GM04503 (cell line): ENCODE results near the gene TRIM50.
"Not testable (repeated sequence)": the region's sequence is repeated elsewhere in the genome, so short reads cannot be mapped to it uniquely, and the experiment has no call there.

ENCODE experiments used
- DNase-seq: peaks from one replicate; pipeline ENCODE4 v3.0.0-alpha.2; 2012; ENCODE audit warnings: low read depth

Gene TRIM50

GRCh38 chr7:73313521-73313906, 14.4 kb downstream of the TRIM50 start:
- no peak for DNase-seq

GRCh38 chr7:73312831-73313520, 14.9 kb downstream of the TRIM50 start:
- DNase-seq: no peak

- not testable (repeated sequence) for DNase-seq
Measured at GRCh38 chr7:73311421-73311820, 16.5 kb downstream of the TRIM50 start.

GRCh38 chr7:73308665-73309214, 19.1 kb downstream of the TRIM50 start, which contains the start of gene NSUN5:
NSUN5 (minus strand) TSS chr7:73308826; CDS start chr7:73308790, 36 bp downstream.
- DNase-seq: no peak

GRCh38 chr7:73308074-73308664, 19.7 kb downstream of the TRIM50 start:
- DNase-seq: no peak

GRCh38 chr7:73307436-73307835, 20.4 kb downstream of the TRIM50 start:
- DNase-seq: no peak

- DNase-seq: not testable (repeated sequence)
Measured at GRCh38 chr7:73304612-73305387, 23.1 kb downstream of the TRIM50 start.

GRCh38 chr7:73304071-73304470, 23.8 kb downstream of the TRIM50 start:
- DNase-seq: no peak

- DNase-seq: no peak
Measured at GRCh38 chr7:73303546-73303945, 24.3 kb downstream of the TRIM50 start.

GRCh38 chr7:73302846-73303245, 25.0 kb downstream of the TRIM50 start:
- DNase-seq: not testable (repeated sequence)

- DNase-seq: not testable (repeated sequence)
Measured at GRCh38 chr7:73301108-73301507, 26.8 kb downstream of the TRIM50 start.

- DNase-seq: not testable (repeated sequence)
Measured at GRCh38 chr7:73299812-73300211, 28.1 kb downstream of the TRIM50 start.

GRCh38 chr7:73297706-73298105, 30.2 kb downstream of the TRIM50 start:
- DNase-seq: not testable (repeated sequence)

GRCh38 chr7:73297235-73297634, 30.6 kb downstream of the TRIM50 start:
- not testable (repeated sequence) for DNase-seq

GRCh38 chr7:73277210-73277609, 50.7 kb downstream of the TRIM50 start:
- not testable (repeated sequence) for DNase-seq

GRCh38 chr7:73267813-73268212, 60.1 kb downstream of the TRIM50 start:
- DNase-seq: not testable (repeated sequence)

GRCh38 chr7:73266719-73267368, 61.0 kb downstream of the TRIM50 start:
- DNase-seq: not testable (repeated sequence)
